ENCODE results near the gene TMEM45B. TPM values are rescaled to one million over a fixed set of nuclear protein-coding genes. Genes with fewer than 3 reads are reported as not detected.
A peak's percentile ranks its signal among the peaks of the same experiment; 100 is the strongest.
"Not testable (repeated sequence)": the region's sequence is repeated elsewhere in the genome, so short reads cannot be mapped to it uniquely, and the experiment has no call there.

TMEM45B gene
- polyA plus RNA-seq, 1 experiment, result not detected

GRCh38 chr11:129856036-129856435 is 40.4 kb downstream of the TMEM45B start:
- H3K27me3 ChIP-seq (ENCODE audit: control insufficient read depth, insufficient read depth, low read length), result peaks cover 22% of the 10 kb centered on the region
- no peak for TF ChIP-seq CTCF (IDR thresholded peaks at IDR 0.05; ENCODE audit: insufficient read depth, low read depth, low read length)
- no peak for DNase-seq (ENCODE audit: low read depth)
- ChIA-PET POLR2A (no interaction called here), CTCF (no interaction called here)
- no peaks in the 10 kb centered on the region for H3K36me3 ChIP-seq (ENCODE audit: control insufficient read depth, insufficient read depth, low read length)
- no peak overlapping the region for H3K4me3 ChIP-seq (ENCODE audit: low read depth, low read length)

GRCh38 chr11:129861702-129862522 is 46.3 kb downstream of the TMEM45B start:
- peak; percentile 96 for DNase-seq (ENCODE audit: low read depth)
- POLR2A ChIA-PET, result interaction anchor here (0.6 kb wide), 1 partner anchor 1083 kb away, joined by 3 read pairs; no protein-coding TSS in a partner anchor
- CTCF ChIA-PET, result interaction anchor here (0.6 to 1.5 kb wide), 4 partner anchors 11 to 226 kb away, joined by 3 to 6 read pairs (median 3); no protein-coding TSS in a partner anchor
- Histone ChIP-seq H3K4me3 (ENCODE audit: low read depth, low read length) (no peak overlapping the region), H3K27me3 (ENCODE audit: control insufficient read depth, insufficient read depth, low read length) (no peaks in the 10 kb centered on the region), H3K36me3 (ENCODE audit: control insufficient read depth, insufficient read depth, low read length) (peaks cover 11% of the 10 kb centered on the region)
- TF ChIP-seq CTCF (IDR thresholded peaks at IDR 0.05; ENCODE audit: insufficient read depth, low read depth, low read length), result no peak

- TF ChIP-seq CTCF (IDR thresholded peaks at IDR 0.05; ENCODE audit: insufficient read depth, low read depth, low read length), result no peak
- Histone ChIP-seq H3K4me3 (ENCODE audit: low read depth, low read length) (no peak overlapping the region), H3K36me3 (ENCODE audit: control insufficient read depth, insufficient read depth, low read length) (peaks cover 18% of the 10 kb centered on the region), H3K27me3 (ENCODE audit: control insufficient read depth, insufficient read depth, low read length) (no peaks in the 10 kb centered on the region)
- CTCF ChIA-PET, result interaction anchor here (1.3 to 1.5 kb wide), 2 partner anchors 11 to 17 kb away, joined by 4 to 5 read pairs; no protein-coding TSS in a partner anchor
- DNase-seq (ENCODE audit: low read depth), result no peak
- POLR2A ChIA-PET, result no interaction called here
Observed at GRCh38 chr11:129864811-129865210, 49.2 kb downstream of the TMEM45B start.

GRCh38 chr11:129865701-129866100 is 50.1 kb downstream of the TMEM45B start:
- ChIA-PET CTCF (interaction anchor here (1.3 kb wide), 1 partner anchor 16 kb away, joined by 5 read pairs; no protein-coding TSS in a partner anchor), POLR2A (no interaction called here)
- H3K36me3 ChIP-seq (ENCODE audit: control insufficient read depth, insufficient read depth, low read length), result peaks cover 20% of the 10 kb centered on the region
- no peaks in the 10 kb centered on the region for H3K27me3 ChIP-seq (ENCODE audit: control insufficient read depth, insufficient read depth, low read length)
- no peak overlapping the region for H3K4me3 ChIP-seq (ENCODE audit: low read depth, low read length)
- no peak for TF ChIP-seq CTCF (IDR thresholded peaks at IDR 0.05; ENCODE audit: insufficient read depth, low read depth, low read length)
- no peak for DNase-seq (ENCODE audit: low read depth)

- H3K4me3 ChIP-seq (ENCODE audit: low read depth, low read length), result no peak overlapping the region
- DNase-seq (ENCODE audit: low read depth), result no peak
- peaks cover 22% of the 10 kb centered on the region for H3K36me3 ChIP-seq (ENCODE audit: control insufficient read depth, insufficient read depth, low read length)
- H3K27me3 ChIP-seq (ENCODE audit: control insufficient read depth, insufficient read depth, low read length), result no peaks in the 10 kb centered on the region
- TF ChIP-seq CTCF (IDR thresholded peaks at IDR 0.05; ENCODE audit: insufficient read depth, low read depth, low read length), result no peak
- CTCF ChIA-PET, result no interaction called here
- POLR2A ChIA-PET, result no interaction called here
Observed at GRCh38 chr11:129866311-129866710, 50.7 kb downstream of the TMEM45B start.

GRCh38 chr11:129868626-129869025 is 53.0 kb downstream of the TMEM45B start:
- CTCF ChIA-PET; H3K27me3 ChIP-seq (ENCODE audit: control insufficient read depth, insufficient read depth, low read length); POLR2A ChIA-PET; DNase-seq (ENCODE audit: low read depth); H3K4me3 ChIP-seq (ENCODE audit: low read depth, low read length): not testable (repeated sequence)
- H3K36me3 ChIP-seq (ENCODE audit: control insufficient read depth, insufficient read depth, low read length), result peaks cover 30% of the 10 kb centered on the region
